OCI-LY3 (cell line): ENCODE measurements around the gene PTPRD.

Experiments used
- EZH2phosphoT487 ChIP-seq: fragments of 200-600 bp; shearing (Covaris generic); IDR thresholded peaks from 2 replicates; pipeline ENCODE4 v1.6.1; 2018; ENCODE audit warnings: antibody characterized with exemption, mixed run types, low read depth
- TF ChIP-seq, protein P1 (sequence below): fragments of 200-600, 300-600 bp; sonication (generic); IDR thresholded peaks from 2 replicates; pipeline ENCODE4 v1.5.1; 2014; ENCODE audit warnings: antibody characterized with exemption, low read length, low read depth

DNA sequence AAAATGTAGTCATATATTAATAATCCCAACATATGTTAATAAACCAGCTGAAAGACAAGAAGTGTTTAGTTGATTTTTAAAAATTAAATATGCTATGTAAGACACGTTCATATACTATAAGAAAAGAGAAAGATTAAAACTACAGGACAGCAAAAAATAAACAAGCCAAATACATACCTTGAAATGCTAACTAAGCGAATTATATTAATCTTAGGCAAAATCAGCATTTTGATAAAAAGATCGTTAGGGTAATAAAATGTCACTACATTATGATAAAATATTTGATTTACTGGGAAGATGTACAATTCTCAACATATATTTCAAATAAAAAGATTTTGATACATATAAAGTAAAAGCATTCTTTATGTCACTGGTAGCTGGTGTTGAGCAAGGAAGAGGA, 938.3 kb downstream of the PTPRD start:
- TF ChIP-seq, protein P1, sequence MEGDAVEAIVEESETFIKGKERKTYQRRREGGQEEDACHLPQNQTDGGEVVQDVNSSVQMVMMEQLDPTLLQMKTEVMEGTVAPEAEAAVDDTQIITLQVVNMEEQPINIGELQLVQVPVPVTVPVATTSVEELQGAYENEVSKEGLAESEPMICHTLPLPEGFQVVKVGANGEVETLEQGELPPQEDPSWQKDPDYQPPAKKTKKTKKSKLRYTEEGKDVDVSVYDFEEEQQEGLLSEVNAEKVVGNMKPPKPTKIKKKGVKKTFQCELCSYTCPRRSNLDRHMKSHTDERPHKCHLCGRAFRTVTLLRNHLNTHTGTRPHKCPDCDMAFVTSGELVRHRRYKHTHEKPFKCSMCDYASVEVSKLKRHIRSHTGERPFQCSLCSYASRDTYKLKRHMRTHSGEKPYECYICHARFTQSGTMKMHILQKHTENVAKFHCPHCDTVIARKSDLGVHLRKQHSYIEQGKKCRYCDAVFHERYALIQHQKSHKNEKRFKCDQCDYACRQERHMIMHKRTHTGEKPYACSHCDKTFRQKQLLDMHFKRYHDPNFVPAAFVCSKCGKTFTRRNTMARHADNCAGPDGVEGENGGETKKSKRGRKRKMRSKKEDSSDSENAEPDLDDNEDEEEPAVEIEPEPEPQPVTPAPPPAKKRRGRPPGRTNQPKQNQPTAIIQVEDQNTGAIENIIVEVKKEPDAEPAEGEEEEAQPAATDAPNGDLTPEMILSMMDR = no peak
- TF ChIP-seq EZH2phosphoT487 = no peak
